ENCODE data around the gene HOXA9.

DNA sequence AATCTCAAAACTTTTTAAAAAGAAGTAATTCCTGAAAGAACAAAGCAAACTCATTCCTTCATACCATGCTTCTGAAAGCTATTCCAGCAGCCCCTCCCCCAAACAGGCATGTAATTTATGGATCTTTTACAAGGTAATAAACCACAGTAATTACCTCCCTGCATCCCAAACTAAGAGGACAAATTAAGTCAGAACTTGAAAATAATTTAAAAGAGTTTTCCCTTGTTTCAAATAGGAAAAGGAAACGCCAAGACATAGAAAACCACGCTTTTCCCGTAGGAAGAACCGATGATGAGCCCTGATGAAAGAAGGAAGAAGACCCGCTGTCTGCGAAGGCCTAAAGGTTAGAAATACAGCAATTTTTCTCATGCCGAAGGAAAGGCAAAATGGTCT lies 43.7 kb downstream of the HOXA9 start:
- TF ChIP-seq, protein P1, sequence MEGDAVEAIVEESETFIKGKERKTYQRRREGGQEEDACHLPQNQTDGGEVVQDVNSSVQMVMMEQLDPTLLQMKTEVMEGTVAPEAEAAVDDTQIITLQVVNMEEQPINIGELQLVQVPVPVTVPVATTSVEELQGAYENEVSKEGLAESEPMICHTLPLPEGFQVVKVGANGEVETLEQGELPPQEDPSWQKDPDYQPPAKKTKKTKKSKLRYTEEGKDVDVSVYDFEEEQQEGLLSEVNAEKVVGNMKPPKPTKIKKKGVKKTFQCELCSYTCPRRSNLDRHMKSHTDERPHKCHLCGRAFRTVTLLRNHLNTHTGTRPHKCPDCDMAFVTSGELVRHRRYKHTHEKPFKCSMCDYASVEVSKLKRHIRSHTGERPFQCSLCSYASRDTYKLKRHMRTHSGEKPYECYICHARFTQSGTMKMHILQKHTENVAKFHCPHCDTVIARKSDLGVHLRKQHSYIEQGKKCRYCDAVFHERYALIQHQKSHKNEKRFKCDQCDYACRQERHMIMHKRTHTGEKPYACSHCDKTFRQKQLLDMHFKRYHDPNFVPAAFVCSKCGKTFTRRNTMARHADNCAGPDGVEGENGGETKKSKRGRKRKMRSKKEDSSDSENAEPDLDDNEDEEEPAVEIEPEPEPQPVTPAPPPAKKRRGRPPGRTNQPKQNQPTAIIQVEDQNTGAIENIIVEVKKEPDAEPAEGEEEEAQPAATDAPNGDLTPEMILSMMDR (IDR thresholded peaks at IDR 0.05; ENCODE audit: poor library complexity): no peak
- no peak for TF ChIP-seq EZH2 (IDR thresholded peaks at IDR 0.05; ENCODE audit: borderline replicate concordance)
- no peak for TF ChIP-seq EZH2phosphoT487 (IDR thresholded peaks at IDR 0.05; ENCODE audit: low read depth, severe bottlenecking, unreplicated experiment)

Measured in hepatocyte (in vitro differentiated cells).